Measurements from ENCODE around the gene RABGGTA.

RABGGTA gene

DNA sequence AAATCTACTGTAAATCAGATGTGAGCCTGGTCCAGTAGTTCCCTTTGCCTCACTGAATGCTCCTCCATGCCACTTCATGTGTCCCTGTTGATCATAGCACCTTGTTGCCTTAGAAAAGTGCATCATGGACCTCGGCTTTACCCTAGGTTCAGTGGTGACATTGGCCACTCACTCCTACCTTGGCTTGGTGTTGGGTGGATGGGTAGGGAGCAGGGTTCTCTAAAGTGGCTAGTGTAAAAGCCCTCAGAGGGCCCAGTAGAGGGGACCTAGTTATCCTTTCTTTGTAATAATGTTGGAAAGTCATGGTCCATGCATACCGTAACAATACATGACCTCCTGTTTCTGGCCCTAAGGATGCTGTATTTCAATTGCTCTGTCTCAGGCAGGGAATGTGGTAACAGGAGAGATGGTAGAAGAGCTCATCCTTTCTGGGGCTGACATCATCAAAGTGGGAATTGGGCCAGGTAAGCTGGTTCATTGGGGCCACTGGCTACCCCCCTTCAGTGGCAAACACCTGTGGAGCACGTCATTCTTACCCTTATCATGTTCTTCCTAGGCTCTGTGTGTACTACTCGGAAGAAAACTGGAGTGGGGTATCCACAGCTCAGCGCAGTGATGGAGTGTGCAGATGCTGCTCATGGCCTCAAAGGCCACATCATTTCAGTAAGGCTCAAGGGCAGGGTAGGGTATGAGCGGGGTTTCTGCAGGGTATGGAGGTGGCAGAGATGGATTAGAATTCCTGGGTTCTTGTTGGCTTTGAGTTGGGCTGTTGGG lies 34.5 kb downstream of the RABGGTA start:
- 95% methylated on average over 6 of the region's 6 CpGs for WGBS
- Histone ChIP-seq H3K27ac (ENCODE audit: low read depth, low read length) (no peak overlapping the region), H3K36me3 (ENCODE audit: insufficient read depth, low read length) (peaks cover 71% of the 10 kb centered on the region), H3K9me3 (ENCODE audit: insufficient read depth, low read depth, low read length) (no peaks in the 10 kb centered on the region), H3K4me1 (ENCODE audit: insufficient read depth, low read length) (0 out of 2 replicates have a peak, but pooled peaks cover 5% of the 10 kb centered on the region), H3K27me3 (ENCODE audit: insufficient read depth, low read length) (no peaks in the 10 kb centered on the region), H3K4me3 (ENCODE audit: low read length) (no peak overlapping the region), H3K9ac (ENCODE audit: low read depth, low read length) (no peak overlapping the region)

DNA sequence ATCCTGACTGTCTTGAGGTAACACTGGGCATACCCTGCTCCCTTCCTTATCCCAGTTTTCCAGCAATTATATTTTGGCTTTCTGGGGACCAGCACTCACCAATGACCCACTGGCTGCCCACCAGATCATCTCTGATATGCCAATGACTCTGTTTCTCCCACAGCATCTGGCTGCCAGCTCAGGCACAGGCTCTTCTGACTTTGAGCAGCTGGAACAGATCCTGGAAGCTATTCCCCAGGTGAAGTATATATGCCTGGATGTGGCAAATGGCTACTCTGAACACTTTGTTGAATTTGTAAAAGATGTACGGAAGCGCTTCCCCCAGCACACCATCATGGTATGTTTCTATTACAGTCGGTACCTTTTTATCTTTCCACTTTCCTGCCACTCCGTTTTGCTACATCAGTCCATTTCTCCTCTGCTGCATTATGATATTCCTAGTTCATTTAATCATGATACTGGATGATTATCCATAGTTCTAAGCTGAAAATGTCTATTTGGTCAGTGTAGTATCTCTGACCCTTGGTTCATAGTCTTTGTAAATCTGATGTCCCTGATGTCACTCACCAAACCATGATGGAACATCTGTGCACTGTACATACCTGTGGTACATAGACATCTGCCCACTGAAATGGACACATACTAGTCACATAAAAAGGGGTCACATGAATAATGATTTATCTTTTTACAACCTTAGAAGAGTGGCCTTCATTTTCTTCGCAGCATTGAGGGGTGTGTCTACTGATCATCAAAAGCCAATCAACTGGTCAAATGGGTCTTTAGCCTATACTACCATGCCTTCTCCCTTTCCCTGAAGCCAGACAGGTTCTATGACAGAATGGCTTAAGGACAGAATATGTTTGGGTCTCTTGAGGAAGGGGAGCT lies 35.4 kb downstream of the RABGGTA start:
- Histone ChIP-seq H3K9me3 (ENCODE audit: insufficient read depth, low read depth, low read length) (no peaks in the 10 kb centered on the region), H3K9ac (ENCODE audit: low read depth, low read length) (no peak overlapping the region), H3K4me1 (ENCODE audit: insufficient read depth, low read length) (0 out of 2 replicates have a peak, but pooled peaks cover 5% of the 10 kb centered on the region), H3K27ac (ENCODE audit: low read depth, low read length) (no peak overlapping the region), H3K4me3 (ENCODE audit: low read length) (no peak overlapping the region), H3K36me3 (ENCODE audit: insufficient read depth, low read length) (peaks cover 70% of the 10 kb centered on the region), H3K27me3 (ENCODE audit: insufficient read depth, low read length) (no peaks in the 10 kb centered on the region)
- WGBS = 100% methylated on average over 5 of the region's 5 CpGs

DNA sequence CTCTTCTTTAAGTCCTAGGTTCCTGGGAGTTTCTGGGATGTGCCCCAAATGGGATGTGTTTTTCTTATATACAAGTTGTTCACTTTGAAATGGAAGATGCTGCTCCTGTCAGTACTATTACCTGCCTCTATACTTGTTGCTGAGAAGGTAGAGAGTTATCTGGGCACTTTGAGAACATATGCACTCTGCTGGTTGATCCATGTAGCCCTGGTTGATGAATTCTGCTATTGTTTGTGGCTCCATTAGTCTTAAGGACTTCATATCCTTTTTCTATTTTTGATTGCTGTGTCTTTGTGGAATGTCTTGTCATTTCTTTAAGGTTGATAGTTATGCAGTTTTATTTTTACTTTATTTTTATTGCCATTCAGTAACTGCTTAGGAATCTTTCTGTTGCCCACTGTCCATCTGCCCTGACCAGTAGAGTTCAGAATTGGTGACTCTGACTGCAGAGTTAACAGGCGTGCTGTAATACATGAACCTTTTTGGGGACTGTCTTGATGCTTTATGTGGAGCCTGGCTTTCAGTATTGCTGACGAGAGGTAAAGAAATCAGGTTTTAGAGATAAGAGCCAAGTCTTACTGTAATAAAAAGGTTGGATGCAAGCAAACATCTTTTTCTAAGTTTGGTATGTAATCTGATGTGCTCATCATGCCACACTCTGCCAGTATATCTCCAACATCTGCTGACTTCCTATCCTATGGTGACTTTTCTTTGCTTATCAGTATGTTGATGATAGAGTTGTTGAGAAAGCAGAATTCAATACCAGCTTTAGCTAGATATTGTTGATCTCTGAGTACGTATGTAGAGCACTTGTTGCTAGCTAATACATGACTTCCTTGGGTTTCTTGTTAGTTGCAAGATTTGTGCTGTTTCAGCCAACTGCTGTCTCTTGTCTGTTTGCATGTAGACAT lies 37.0 kb downstream of the RABGGTA start:
- 92% methylated on average over 3 of the region's 3 CpGs for WGBS
- peaks cover 53% of the 10 kb centered on the region for H3K36me3 ChIP-seq (ENCODE audit: insufficient read depth, low read length)
- H3K27me3 ChIP-seq (ENCODE audit: insufficient read depth, low read length) = no peaks in the 10 kb centered on the region
- no peak overlapping the region for H3K27ac ChIP-seq (ENCODE audit: low read depth, low read length)
- no peak overlapping the region for H3K9ac ChIP-seq (ENCODE audit: low read depth, low read length)
- 0 out of 2 replicates have a peak, but pooled peaks cover 5% of the 10 kb centered on the region for H3K4me1 ChIP-seq (ENCODE audit: insufficient read depth, low read length)
- H3K4me3 ChIP-seq (ENCODE audit: low read length) = no peak overlapping the region
- no peaks in the 10 kb centered on the region for H3K9me3 ChIP-seq (ENCODE audit: insufficient read depth, low read depth, low read length)

- 89% methylated on average over 2 of the region's 2 CpGs for WGBS
- Histone ChIP-seq H3K9ac (ENCODE audit: low read depth, low read length) (peak overlapping the region; percentile 81; the same call in 1 of the 2 replicates), H3K4me3 (ENCODE audit: low read length) (peak overlapping the region; percentile 74), H3K36me3 (ENCODE audit: insufficient read depth, low read length) (peaks cover 45% of the 10 kb centered on the region), H3K9me3 (ENCODE audit: insufficient read depth, low read depth, low read length) (no peaks in the 10 kb centered on the region), H3K4me1 (ENCODE audit: insufficient read depth, low read length) (0 out of 2 replicates have a peak, but pooled peaks cover 5% of the 10 kb centered on the region), H3K27ac (ENCODE audit: low read depth, low read length) (no peak overlapping the region), H3K27me3 (ENCODE audit: insufficient read depth, low read length) (no peaks in the 10 kb centered on the region)
Measured at GRCh38 chr14:24233538-24233866, 37.9 kb downstream of the RABGGTA start.

DNA sequence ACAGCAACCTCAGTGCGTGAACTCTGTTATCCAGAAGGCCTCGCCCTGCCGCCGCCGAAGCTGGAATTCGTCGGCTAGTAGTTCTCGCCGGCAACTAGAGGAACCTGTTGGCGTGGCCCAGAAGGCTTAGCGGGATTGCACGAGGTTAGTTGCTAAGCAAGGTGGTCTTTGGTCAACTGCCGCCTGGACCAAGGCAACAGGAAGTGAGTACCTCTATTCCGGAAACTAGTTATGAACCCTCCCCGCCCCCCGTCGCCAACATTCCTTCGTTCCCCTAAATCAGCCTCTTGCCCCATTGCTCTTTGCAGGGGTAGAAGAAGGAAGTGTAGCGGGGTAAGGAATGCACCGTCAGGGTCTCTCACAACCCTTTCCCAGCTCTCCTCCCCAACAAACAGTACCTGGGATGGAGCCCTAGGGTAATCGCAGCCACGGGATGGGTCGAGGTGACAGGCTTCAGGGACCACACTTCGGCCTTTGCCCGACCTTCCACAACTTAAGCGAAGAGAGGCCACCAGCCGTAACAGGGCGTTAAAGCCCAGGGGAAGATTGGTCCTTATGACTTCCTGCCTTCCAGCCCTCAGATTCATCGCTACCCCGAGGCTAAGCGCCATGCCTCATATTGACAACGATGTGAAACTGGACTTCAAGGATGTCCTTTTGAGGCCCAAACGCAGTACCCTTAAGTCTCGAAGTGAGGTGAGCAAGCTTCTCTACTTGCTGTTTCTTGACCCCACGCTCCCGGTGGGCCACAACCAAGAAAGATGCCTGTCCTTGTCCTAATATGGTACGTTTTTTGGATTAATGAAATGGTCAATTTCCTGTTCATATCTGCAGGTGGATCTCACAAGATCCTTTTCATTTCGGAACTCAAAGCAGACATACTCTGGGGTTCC lies 38.5 kb downstream of the RABGGTA start, which contains the start of gene GMPR2:
GMPR2 (plus strand) TSS at position 285 of the 893 bp plus-strand sequence; CDS start at position 610, 325 bp downstream.
- Histone ChIP-seq H3K4me3 (ENCODE audit: low read length) (peak within 1 kb of the TSS; percentile 74), H3K4me1 (ENCODE audit: insufficient read depth, low read length) (0 out of 2 replicates have a peak, but pooled peaks cover 5% of the 10 kb centered on the region), H3K9me3 (ENCODE audit: insufficient read depth, low read depth, low read length) (no peaks in the 10 kb centered on the region), H3K9ac (ENCODE audit: low read depth, low read length) (peak within 1 kb of the TSS; percentile 81), H3K27me3 (ENCODE audit: insufficient read depth, low read length) (no peaks in the 10 kb centered on the region), H3K27ac (ENCODE audit: low read depth, low read length) (peak within 1 kb of the TSS; percentile 94), H3K36me3 (ENCODE audit: insufficient read depth, low read length) (peaks cover 45% of the 10 kb centered on the region)
- WGBS = 9% methylated on average over 36 of the region's 38 CpGs

GRCh38 chr14:24232121-24232644 lies 39.2 kb downstream of the RABGGTA start, which contains the start of gene NEDD8:
TSS of gene NEDD8 (minus strand) at chr14:24232367. CDS start at chr14:24232267, 100 bp downstream.
- H3K27ac ChIP-seq (ENCODE audit: low read depth, low read length) = peak within 1 kb of the TSS; percentile 94
- no peaks in the 10 kb centered on the region for H3K27me3 ChIP-seq (ENCODE audit: insufficient read depth, low read length)
- no peaks in the 10 kb centered on the region for H3K9me3 ChIP-seq (ENCODE audit: insufficient read depth, low read depth, low read length)
- WGBS = under 1% methylated on average over 30 of the region's 30 CpGs
- peaks cover 45% of the 10 kb centered on the region for H3K36me3 ChIP-seq (ENCODE audit: insufficient read depth, low read length)
- peak within 1 kb of the TSS; percentile 81 for H3K9ac ChIP-seq (ENCODE audit: low read depth, low read length)
- peak within 1 kb of the TSS; percentile 74 for H3K4me3 ChIP-seq (ENCODE audit: low read length)
- H3K4me1 ChIP-seq (ENCODE audit: insufficient read depth, low read length) = 0 out of 2 replicates have a peak, but pooled peaks cover 5% of the 10 kb centered on the region

GRCh38 chr14:24231263-24232120 lies 39.9 kb downstream of the RABGGTA start:
- peaks cover 45% of the 10 kb centered on the region for H3K36me3 ChIP-seq (ENCODE audit: insufficient read depth, low read length)
- H3K9me3 ChIP-seq (ENCODE audit: insufficient read depth, low read depth, low read length) = no peaks in the 10 kb centered on the region
- no peaks in the 10 kb centered on the region for H3K27me3 ChIP-seq (ENCODE audit: insufficient read depth, low read length)
- H3K4me1 ChIP-seq (ENCODE audit: insufficient read depth, low read length) = 0 out of 2 replicates have a peak, but pooled peaks cover 5% of the 10 kb centered on the region
- H3K9ac ChIP-seq (ENCODE audit: low read depth, low read length) = peak overlapping the region; percentile 81
- peak overlapping the region; percentile 94; the same call in 1 of the 2 replicates for H3K27ac ChIP-seq (ENCODE audit: low read depth, low read length)
- H3K4me3 ChIP-seq (ENCODE audit: low read length) = peak overlapping the region; percentile 74
- WGBS = 15% methylated on average over 23 of the region's 23 CpGs

DNA sequence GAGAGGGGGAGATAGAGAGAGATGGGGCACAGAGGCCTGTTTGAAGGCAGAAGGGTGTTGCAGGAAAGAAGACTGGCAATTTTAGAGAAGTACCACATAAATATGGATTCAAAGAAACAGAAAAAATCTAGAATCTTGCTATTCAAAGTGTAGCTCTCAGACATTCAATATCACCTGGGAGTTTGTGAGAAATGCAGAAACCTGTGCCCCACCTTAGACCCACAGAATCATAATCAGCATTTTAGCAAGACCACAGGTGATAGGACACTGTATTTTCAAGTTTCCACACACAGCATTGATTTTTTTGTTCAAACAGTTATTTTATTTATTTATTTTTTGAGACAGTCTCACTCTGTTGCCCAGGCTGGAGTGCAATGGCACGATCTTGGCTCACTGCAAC lies 42.5 kb downstream of the RABGGTA start:
- Histone ChIP-seq H3K36me3 (ENCODE audit: insufficient read depth, low read length) (peaks cover 29% of the 10 kb centered on the region), H3K9me3 (ENCODE audit: insufficient read depth, low read depth, low read length) (no peaks in the 10 kb centered on the region), H3K27me3 (ENCODE audit: insufficient read depth, low read length) (no peaks in the 10 kb centered on the region), H3K4me3 (ENCODE audit: low read length) (no peak overlapping the region), H3K4me1 (ENCODE audit: insufficient read depth, low read length) (0 out of 2 replicates have a peak, but pooled peaks cover 5% of the 10 kb centered on the region), H3K9ac (ENCODE audit: low read depth, low read length) (no peak overlapping the region), H3K27ac (ENCODE audit: low read depth, low read length) (no peak overlapping the region)
- 0% methylated on average over 1 of the region's 1 CpG for whole genome bisulfite sequencing

GRCh38 chr14:24226473-24226872 lies 44.9 kb downstream of the RABGGTA start:
- H3K4me3 ChIP-seq (ENCODE audit: low read length) = no peak overlapping the region
- no peaks in the 10 kb centered on the region for H3K4me1 ChIP-seq (ENCODE audit: insufficient read depth, low read length)
- H3K27me3 ChIP-seq (ENCODE audit: insufficient read depth, low read length) = no peaks in the 10 kb centered on the region
- H3K9me3 ChIP-seq (ENCODE audit: insufficient read depth, low read depth, low read length) = no peaks in the 10 kb centered on the region
- peaks cover 29% of the 10 kb centered on the region for H3K36me3 ChIP-seq (ENCODE audit: insufficient read depth, low read length)
- H3K27ac ChIP-seq (ENCODE audit: low read depth, low read length) = no peak overlapping the region
- H3K9ac ChIP-seq (ENCODE audit: low read depth, low read length) = no peak overlapping the region
- WGBS = no CpG with 5 or more reads among the region's 1 CpG
